ENCODE results near the gene MEIKIN.

MEIKIN gene

GRCh38 chr5:131769961-131770360, 175.5 kb downstream of the MEIKIN start:
- TF ChIP-seq MYC (IDR thresholded peaks at IDR 0.05; ENCODE audit: low read depth, low read length), result no peak
- TF ChIP-seq MAX (IDR thresholded peaks at IDR 0.05; ENCODE audit: low read depth, low read length), result no peak
- TF ChIP-seq POLR2A (IDR thresholded peaks at IDR 0.05; ENCODE audit: extremely low read depth, insufficient read length), result no peak
- TF ChIP-seq, protein P1, sequence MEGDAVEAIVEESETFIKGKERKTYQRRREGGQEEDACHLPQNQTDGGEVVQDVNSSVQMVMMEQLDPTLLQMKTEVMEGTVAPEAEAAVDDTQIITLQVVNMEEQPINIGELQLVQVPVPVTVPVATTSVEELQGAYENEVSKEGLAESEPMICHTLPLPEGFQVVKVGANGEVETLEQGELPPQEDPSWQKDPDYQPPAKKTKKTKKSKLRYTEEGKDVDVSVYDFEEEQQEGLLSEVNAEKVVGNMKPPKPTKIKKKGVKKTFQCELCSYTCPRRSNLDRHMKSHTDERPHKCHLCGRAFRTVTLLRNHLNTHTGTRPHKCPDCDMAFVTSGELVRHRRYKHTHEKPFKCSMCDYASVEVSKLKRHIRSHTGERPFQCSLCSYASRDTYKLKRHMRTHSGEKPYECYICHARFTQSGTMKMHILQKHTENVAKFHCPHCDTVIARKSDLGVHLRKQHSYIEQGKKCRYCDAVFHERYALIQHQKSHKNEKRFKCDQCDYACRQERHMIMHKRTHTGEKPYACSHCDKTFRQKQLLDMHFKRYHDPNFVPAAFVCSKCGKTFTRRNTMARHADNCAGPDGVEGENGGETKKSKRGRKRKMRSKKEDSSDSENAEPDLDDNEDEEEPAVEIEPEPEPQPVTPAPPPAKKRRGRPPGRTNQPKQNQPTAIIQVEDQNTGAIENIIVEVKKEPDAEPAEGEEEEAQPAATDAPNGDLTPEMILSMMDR (IDR thresholded peaks at IDR 0.05; ENCODE audit: low read depth, low read length), result no peak
- H3K4me3 ChIP-seq (ENCODE audit: low read depth, low read length), result no peak overlapping the region
- no peak for DNase-seq (ENCODE audit: low read depth)

GRCh38 chr5:131769336-131769735, 176.1 kb downstream of the MEIKIN start:
- TF ChIP-seq MYC (IDR thresholded peaks at IDR 0.05; ENCODE audit: low read depth, low read length), result no peak
- no peak for TF ChIP-seq POLR2A (IDR thresholded peaks at IDR 0.05; ENCODE audit: extremely low read depth, insufficient read length)
- TF ChIP-seq, protein P1 (IDR thresholded peaks at IDR 0.05; ENCODE audit: low read depth, low read length), result no peak
- TF ChIP-seq MAX (IDR thresholded peaks at IDR 0.05; ENCODE audit: low read depth, low read length), result no peak
- no peak for DNase-seq (ENCODE audit: low read depth)
- H3K4me3 ChIP-seq (ENCODE audit: low read depth, low read length), result no peak overlapping the region

DNA sequence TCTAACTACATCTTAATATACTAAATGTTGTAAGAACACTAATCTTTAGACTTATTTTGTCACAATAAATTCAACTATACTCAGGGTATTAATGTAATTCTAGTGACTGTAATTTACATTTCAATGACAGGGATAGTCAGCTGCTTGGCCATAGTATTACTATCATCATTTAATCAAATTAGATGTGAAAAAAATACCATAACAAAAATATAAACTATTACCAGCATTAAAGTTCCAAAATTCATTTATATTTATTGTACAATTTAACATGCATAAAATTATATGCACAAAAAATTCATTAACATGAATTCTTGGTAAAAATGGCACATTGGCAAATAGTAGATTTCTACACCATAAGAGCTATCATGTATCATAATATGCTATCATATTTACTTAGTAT, 177.6 kb downstream of the MEIKIN start:
- no peak overlapping the region for H3K4me3 ChIP-seq (ENCODE audit: low read depth, low read length)
- TF ChIP-seq, protein P1 (IDR thresholded peaks at IDR 0.05; ENCODE audit: low read depth, low read length), result no peak
- no peak for TF ChIP-seq POLR2A (IDR thresholded peaks at IDR 0.05; ENCODE audit: extremely low read depth, insufficient read length)
- no peak for DNase-seq (ENCODE audit: low read depth)

DNA sequence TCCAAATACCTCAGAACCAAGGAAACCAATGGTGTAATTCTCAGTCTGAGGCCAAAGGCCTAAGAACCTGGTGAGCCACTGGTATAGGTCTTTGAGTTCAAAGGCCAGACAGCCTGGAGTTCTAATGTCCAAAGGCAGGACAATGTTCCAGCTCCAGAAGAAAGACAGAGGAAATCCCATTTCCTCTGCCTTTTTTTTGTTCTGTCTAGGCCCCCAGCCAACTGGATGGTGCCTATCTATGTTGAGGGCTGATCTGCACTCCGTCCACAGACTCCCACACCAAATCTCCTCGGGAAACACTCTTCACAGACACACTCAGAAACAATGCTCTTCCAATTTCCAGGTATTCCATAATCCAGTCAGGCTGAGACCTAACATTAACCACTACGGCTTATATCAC, 178.8 kb downstream of the MEIKIN start:
- DNase-seq (ENCODE audit: low read depth), result no peak
- H3K4me3 ChIP-seq (ENCODE audit: low read depth, low read length), result no peak overlapping the region
- TF ChIP-seq POLR2A (IDR thresholded peaks at IDR 0.05; ENCODE audit: extremely low read depth, insufficient read length), result no peak
- TF ChIP-seq, protein P1 (IDR thresholded peaks at IDR 0.05; ENCODE audit: low read depth, low read length), result no peak
- no peak for TF ChIP-seq MAX (IDR thresholded peaks at IDR 0.05; ENCODE audit: low read depth, low read length)
- TF ChIP-seq MYC (IDR thresholded peaks at IDR 0.05; ENCODE audit: low read depth, low read length), result no peak

- H3K4me3 ChIP-seq (ENCODE audit: low read depth, low read length), result no peak overlapping the region
- TF ChIP-seq POLR2A (IDR thresholded peaks at IDR 0.05; ENCODE audit: extremely low read depth, insufficient read length), result no peak
- TF ChIP-seq MAX (IDR thresholded peaks at IDR 0.05; ENCODE audit: low read depth, low read length), result no peak
- TF ChIP-seq, protein P1 (IDR thresholded peaks at IDR 0.05; ENCODE audit: low read depth, low read length), result no peak
- TF ChIP-seq MYC (IDR thresholded peaks at IDR 0.05; ENCODE audit: low read depth, low read length), result no peak
- DNase-seq (ENCODE audit: low read depth), result no peak
Observed at GRCh38 chr5:131765261-131765660, 180.2 kb downstream of the MEIKIN start.

DNA sequence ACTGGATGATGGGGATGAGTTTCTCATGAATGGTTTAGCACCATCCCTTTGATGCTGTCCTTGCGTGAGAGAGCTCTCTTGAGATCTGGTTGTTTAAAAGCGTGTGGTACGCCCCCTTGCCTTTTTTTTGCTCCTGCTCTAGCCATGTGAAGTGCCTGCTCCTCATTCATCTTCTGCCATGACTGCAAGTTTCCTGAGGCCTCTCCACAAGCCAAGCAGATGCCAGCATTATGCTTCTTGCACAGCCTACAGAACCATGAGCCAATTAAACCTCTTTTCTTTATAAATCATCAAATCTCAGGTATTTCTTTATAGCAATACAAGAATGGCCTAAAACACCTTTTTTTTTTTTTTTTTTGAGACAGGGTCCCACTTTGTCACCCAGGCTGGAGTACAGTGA, 181.5 kb downstream of the MEIKIN start:
- H3K4me3 ChIP-seq (ENCODE audit: low read depth, low read length), result no peak overlapping the region
- no peak for TF ChIP-seq MYC (IDR thresholded peaks at IDR 0.05; ENCODE audit: low read depth, low read length)
- TF ChIP-seq, protein P1 (IDR thresholded peaks at IDR 0.05; ENCODE audit: low read depth, low read length), result no peak
- TF ChIP-seq MAX (IDR thresholded peaks at IDR 0.05; ENCODE audit: low read depth, low read length), result no peak
- no peak for TF ChIP-seq POLR2A (IDR thresholded peaks at IDR 0.05; ENCODE audit: extremely low read depth, insufficient read length)
- DNase-seq (ENCODE audit: low read depth), result no peak

Data from NB4 (cell line).